Naive thymus-derived CD8-positive, alpha-beta T cell (primary cell): ENCODE measurements around the gene PCOLCE2. TPM values are rescaled to one million over a fixed set of nuclear protein-coding genes. Genes with fewer than 3 reads are reported as not detected.

ENCODE experiments used
- ATAC-seq, 2 donors: fragments of 150-1000 bp; cut with Tn5 transposase in 1 of 2; sonication (Bioruptor Pico), chemical (Tn5 transposase) in 1 of 2; 1 replicate in 1 of 2; 2 replicates in 1 of 2; pipeline ENCODE4 v1.10.0; 2021; ENCODE audit warnings: mild to moderate bottlenecking in 2 of 2, moderate library complexity in 2 of 2
- POLR2A ChIA-PET: fragments of 350-600 bp; sonication (Branson Sonifier 250); formaldehyde crosslinking; loops from one replicate; lab custom pipeline; 2021; ENCODE audit warnings: antibody characterized with exemption; lab: Charles Lee
- DNase-seq, 10 donors: peaks; one replicate each; pipeline versions ENCODE4 v3.0.0 to v3.0.0-alpha.2; 2020 to 2022
- H3K27ac Mint-ChIP-seq, 10 donors: one replicate each; pipeline ENCODE4 v1.8.0; 2020 to 2022; ENCODE audit warnings: mild to moderate bottlenecking in 10 of 10, mixed read lengths in 10 of 10, moderate library complexity in 4 of 10, inconsistent platforms in 1 of 10
- H3K27me3 Mint-ChIP-seq, 5 donors: one replicate each; pipeline ENCODE4 v1.8.0; 2021 to 2022; ENCODE audit warnings: mixed read lengths in 5 of 5
- H3K36me3 Mint-ChIP-seq, 3 donors: one replicate each; pipeline ENCODE4 v1.8.0; 2020 to 2022; ENCODE audit warnings: mixed read lengths in 3 of 3, mild to moderate bottlenecking in 2 of 3, inconsistent platforms in 1 of 3
- H3K4me1 Mint-ChIP-seq, 4 donors: one replicate each; pipeline ENCODE4 v1.8.0; 2021 to 2022; ENCODE audit warnings: mixed read lengths in 4 of 4
- H3K4me3 Mint-ChIP-seq, 10 donors: one replicate each; pipeline ENCODE4 v1.8.0; 2020 to 2022; ENCODE audit warnings: mild to moderate bottlenecking in 10 of 10, mixed read lengths in 10 of 10, moderate library complexity in 6 of 10, inconsistent platforms in 1 of 10
- H3K9me3 Mint-ChIP-seq, 9 donors: one replicate each; pipeline ENCODE4 v1.8.0; 2020 to 2022; ENCODE audit warnings: mixed read lengths in 9 of 9, mild to moderate bottlenecking in 3 of 9, inconsistent platforms in 1 of 9, moderate library complexity in 1 of 9
- polyA plus RNA-seq, 3 donors: library from polyadenylated mRNA; unstranded; fragments of 300-500 nt; fragmentation: Illumina TruSeq; gene quantifications; one replicate each; pipeline ENCODE4 v1.2.3, GENCODE V29; 2021
- total RNA-seq, 8 experiments: library from RNA in 2 of 8; stranded (reverse) in 2 of 8; gene quantifications; one replicate each; pipeline ENCODE4 v1.2.3 and lab custom pipeline; 2021 to 2026

The PCOLCE2 gene
- total and polyA plus RNA-seq, 5 experiments from 2014 or later = not detected

GRCh38 chr3:142852009-142852408 lies 36.9 kb downstream of the PCOLCE2 start:
- no peak for ATAC-seq
- Mint-ChIP-seq H3K4me3 (no peak overlapping the region), H3K9me3 (no peaks in the 10 kb centered on the region), H3K4me1 (no peaks in the 10 kb centered on the region), H3K36me3 (no peaks in the 10 kb centered on the region), H3K27me3 (peaks cover 0 to 12% (median 0%) of the 10 kb centered on the region in 5 donors), H3K27ac (no peak overlapping the region)
- POLR2A ChIA-PET = no interaction called here
- no peak for DNase-seq

GRCh38 chr3:142850395-142851023 lies 38.4 kb downstream of the PCOLCE2 start:
- no peak for DNase-seq
- POLR2A ChIA-PET = no interaction called here
- ATAC-seq = no peak
- Mint-ChIP-seq H3K27ac (no peak overlapping the region), H3K4me1 (no peaks in the 10 kb centered on the region), H3K27me3 (peaks cover 0 to 13% (median 0%) of the 10 kb centered on the region in 5 donors), H3K36me3 (no peaks in the 10 kb centered on the region), H3K4me3 (no peak overlapping the region), H3K9me3 (no peaks in the 10 kb centered on the region)

GRCh38 chr3:142849148-142849547 lies 39.7 kb downstream of the PCOLCE2 start:
- Mint-ChIP-seq H3K36me3 (no peaks in the 10 kb centered on the region), H3K4me3 (no peak overlapping the region), H3K27ac (no peak overlapping the region), H3K9me3 (no peaks in the 10 kb centered on the region), H3K4me1 (no peaks in the 10 kb centered on the region), H3K27me3 (peaks cover 0 to 12% (median 0%) of the 10 kb centered on the region in 5 donors)
- POLR2A ChIA-PET = no interaction called here
- ATAC-seq (no peak), DNase-seq (no peak)

- Mint-ChIP-seq H3K9me3 (no peaks in the 10 kb centered on the region), H3K4me1 (no peaks in the 10 kb centered on the region), H3K27ac (no peak overlapping the region), H3K27me3 (peaks cover 0 to 9% (median 0%) of the 10 kb centered on the region in 5 donors), H3K4me3 (no peak overlapping the region), H3K36me3 (no peaks in the 10 kb centered on the region)
- POLR2A ChIA-PET = no interaction called here
- DNase-seq = no peak
- ATAC-seq = no peak
Measured at GRCh38 chr3:142846779-142847577, 41.9 kb downstream of the PCOLCE2 start.

- Mint-ChIP-seq H3K27me3 (peaks cover 0 to 9% (median 0%) of the 10 kb centered on the region in 5 donors), H3K9me3 (no peaks in the 10 kb centered on the region), H3K4me1 (no peaks in the 10 kb centered on the region), H3K27ac (no peak overlapping the region), H3K36me3 (no peaks in the 10 kb centered on the region), H3K4me3 (no peak overlapping the region)
- no peak for DNase-seq
- ATAC-seq = no peak
- POLR2A ChIA-PET = no interaction called here
Measured at GRCh38 chr3:142844339-142844977, 44.4 kb downstream of the PCOLCE2 start.

- Mint-ChIP-seq H3K9me3 (no peaks in the 10 kb centered on the region), H3K27ac (no peak overlapping the region), H3K27me3 (peaks cover 2 to 21% (median 5%) of the 10 kb centered on the region in 5 donors), H3K4me3 (no peak overlapping the region), H3K36me3 (no peaks in the 10 kb centered on the region), H3K4me1 (no peaks in the 10 kb centered on the region)
- DNase-seq (no peak), ATAC-seq (no peak)
- POLR2A ChIA-PET = no interaction called here
Measured at GRCh38 chr3:142839831-142840230, 49.1 kb downstream of the PCOLCE2 start.

- Mint-ChIP-seq H3K9me3 (no peaks in the 10 kb centered on the region), H3K27ac (no peak overlapping the region), H3K4me1 (no peaks in the 10 kb centered on the region), H3K36me3 (no peaks in the 10 kb centered on the region), H3K4me3 (no peak overlapping the region), H3K27me3 (peaks cover 2 to 32% (median 5%) of the 10 kb centered on the region in 5 donors)
- no peak for DNase-seq
- ATAC-seq = no peak
- POLR2A ChIA-PET = no interaction called here
Measured at GRCh38 chr3:142837526-142837925, 51.4 kb downstream of the PCOLCE2 start.

GRCh38 chr3:142828703-142829305 lies 60.1 kb downstream of the PCOLCE2 start:
- no peak overlapping the region for H3K27ac Mint-ChIP-seq
- no peaks in the 10 kb centered on the region for H3K36me3 Mint-ChIP-seq
- DNase-seq (peak; percentile 4 to 67 (median 26)), ATAC-seq (peak; percentile 60 to 63)
- no peaks in the 10 kb centered on the region for H3K4me1 Mint-ChIP-seq
- H3K27me3 Mint-ChIP-seq = peaks cover 8 to 38% (median 17%) of the 10 kb centered on the region in 5 donors
- H3K9me3 Mint-ChIP-seq = no peaks in the 10 kb centered on the region
- no peak overlapping the region for H3K4me3 Mint-ChIP-seq
- POLR2A ChIA-PET = interaction anchor here (0.7 kb wide), 1 partner anchor 144 kb away, joined by 3 read pairs; no protein-coding TSS in a partner anchor

GRCh38 chr3:142819179-142819578 lies 69.7 kb downstream of the PCOLCE2 start:
- Mint-ChIP-seq H3K36me3 (no peaks in the 10 kb centered on the region), H3K4me3 (no peak overlapping the region), H3K27me3 (peaks cover 0 to 16% (median 8%) of the 10 kb centered on the region in 5 donors), H3K9me3 (no peaks in the 10 kb centered on the region), H3K27ac (no peak overlapping the region), H3K4me1 (no peaks in the 10 kb centered on the region)
- POLR2A ChIA-PET = no interaction called here
- no peak for DNase-seq
- ATAC-seq = no peak

GRCh38 chr3:142818651-142819050 lies 70.2 kb downstream of the PCOLCE2 start:
- Mint-ChIP-seq H3K27ac (no peak overlapping the region), H3K27me3 (peaks cover 0 to 16% (median 8%) of the 10 kb centered on the region in 5 donors)
- POLR2A ChIA-PET = no interaction called here

GRCh38 chr3:142817897-142818296 lies 71.0 kb downstream of the PCOLCE2 start:
- DNase-seq (no peak), ATAC-seq (no peak)
- Mint-ChIP-seq H3K4me1 (no peaks in the 10 kb centered on the region), H3K9me3 (no peaks in the 10 kb centered on the region), H3K4me3 (no peak overlapping the region), H3K27me3 (peaks cover under 1 to 16% (median 8%) of the 10 kb centered on the region in 5 donors), H3K27ac (no peak overlapping the region), H3K36me3 (no peaks in the 10 kb centered on the region)
- POLR2A ChIA-PET = no interaction called here

More at GRCh38 chr3:142818651-142819050, 70.2 kb downstream of the PCOLCE2 start:
- H3K4me1 Mint-ChIP-seq = no peaks in the 10 kb centered on the region
- ATAC-seq (no peak), DNase-seq (no peak)
- H3K9me3 Mint-ChIP-seq = no peaks in the 10 kb centered on the region
- H3K36me3 Mint-ChIP-seq = no peaks in the 10 kb centered on the region
- H3K4me3 Mint-ChIP-seq = no peak overlapping the region

GRCh38 chr3:142817356-142817755 lies 71.5 kb downstream of the PCOLCE2 start:
- Mint-ChIP-seq H3K27me3 (peaks cover 1 to 16% (median 9%) of the 10 kb centered on the region in 5 donors), H3K4me3 (no peak overlapping the region), H3K36me3 (no peaks in the 10 kb centered on the region), H3K4me1 (no peaks in the 10 kb centered on the region), H3K9me3 (no peaks in the 10 kb centered on the region), H3K27ac (no peak overlapping the region)
- DNase-seq (no peak), ATAC-seq (no peak)
- POLR2A ChIA-PET = no interaction called here

- H3K9me3 Mint-ChIP-seq = no peaks in the 10 kb centered on the region
- POLR2A ChIA-PET = no interaction called here
- H3K4me3 Mint-ChIP-seq = no peak overlapping the region
- H3K27ac Mint-ChIP-seq = no peak overlapping the region
- no peak for ATAC-seq
- DNase-seq = no peak
- H3K4me1 Mint-ChIP-seq = no peaks in the 10 kb centered on the region
- no peaks in the 10 kb centered on the region for H3K36me3 Mint-ChIP-seq
- peaks cover 5 to 18% (median 7%) of the 10 kb centered on the region in 5 donors for H3K27me3 Mint-ChIP-seq
Measured at GRCh38 chr3:142815803-142816202, 73.1 kb downstream of the PCOLCE2 start.
